Sigmoid colon (tissue), 7 donors: Measurements from ENCODE around the gene SLC16A3. TPM values are rescaled to one million over a fixed set of nuclear protein-coding genes. Genes with fewer than 3 reads are reported as not detected.

Source experiments
- DNase-seq: peaks from one replicate; pipeline ENCODE4 v3.0.0-alpha.2; 2019
- H3K27ac ChIP-seq, 4 donors: fragments of 200-600 bp; sonication (generic); one replicate each; pipeline ENCODE4 v1.5.1; 2016 to 2019; ENCODE audit warnings: mild to moderate bottlenecking in 1 of 4
- H3K27me3 ChIP-seq, 3 donors: fragments of 200-600 bp; sonication (generic); one replicate each; pipeline ENCODE4 v1.5.1; 2019; ENCODE audit warnings: mild to moderate bottlenecking in 1 of 3
- H3K36me3 ChIP-seq, 4 donors: fragments of 200-600 bp; sonication (generic); one replicate each; pipeline ENCODE4 v1.5.1; 2016 to 2019
- H3K4me1 ChIP-seq, 4 donors: fragments of 200-600 bp; sonication (generic); one replicate each; pipeline ENCODE4 v1.5.1; 2017 to 2019
- H3K4me3 ChIP-seq, 4 donors: fragments of 200-600 bp; sonication (generic); one replicate each; pipeline ENCODE4 v1.5.1; 2017 to 2019; ENCODE audit warnings: mild to moderate bottlenecking in 2 of 4, moderate library complexity in 1 of 4
- H3K9me3 ChIP-seq, 4 donors: fragments of 200-600 bp in 3 of 4; sonication (generic) in 3 of 4; one replicate each; pipeline versions ENCODE4 v1.5.1 to v1.6.1; 2013 to 2019
- EP300 ChIP-seq, 4 donors: sonication (generic); formaldehyde crosslinking; IDR thresholded peaks; one replicate each; pipeline ENCODE4 v1.6.1; 2017; ENCODE audit warnings: antibody characterized with exemption in 4 of 4
- POLR2A ChIP-seq, 2 donors: fragments of 450-650 bp; IDR thresholded peaks; one replicate each; pipeline ENCODE4 v1.6.1; 2016; ENCODE audit warnings: antibody characterized with exemption in 2 of 2, mild to moderate bottlenecking in 2 of 2, moderate library complexity in 2 of 2
- POLR2AphosphoS5 ChIP-seq, 4 donors: sonication (generic); formaldehyde crosslinking; IDR thresholded peaks; one replicate each; pipeline ENCODE4 v1.6.1; 2017; ENCODE audit warnings: antibody characterized with exemption in 4 of 4
- WGBS, 2 donors: extraction: QIAGEN DNeasy Blood & Tissue Kit; methylation state at CpG; one replicate each; pipeline ENCODE4 v1.1.7; 2013; 5-methylcytosine and 5-hydroxymethylcytosine counted together
- intact Hi-C: fragments of 100-400 bp; cut with DNase I; formaldehyde crosslinking; loops from one replicate; pipeline ENCODE4 v1.15.1; 2023
- polyA plus RNA-seq, 3 donors: library from polyadenylated mRNA; stranded (reverse); fragments of 200-250 nt; gene quantifications; one replicate each; pipeline ENCODE4 v1.2.3, GENCODE V29; 2013
- total RNA-seq, 4 donors: library from RNA; depleted of rRNA; stranded (reverse); fragments of >200 nt; gene quantifications; one replicate each; pipeline ENCODE4 v1.1.0, GENCODE V29; 2016
- TF ChIP-seq, protein P1 (sequence below), 4 experiments: fragments of 450-650 bp in 3 of 4; fragments of 200-600 bp in 1 of 4; IDR thresholded peaks; one replicate each; pipeline ENCODE4 v1.5.1; 2016 to 2019; ENCODE audit warnings: antibody characterized with exemption in 4 of 4, mild to moderate bottlenecking in 3 of 4, moderate library complexity in 2 of 4
- donor health status: healthy with polysubstance abuse.
- donor health status: Bipolar disorder and iron deficiency.
- donor health status: healthy.

The SLC16A3 gene
- 10 to 100 TPM in 3 of 4 donors, 1 to 10 TPM in 1; 9.6 to 19.7 (median 11.6) TPM for total RNA-seq
- 100 to 1,000 TPM in 1 of 3 donors, 10 to 100 TPM in 2; 10.8 to 140 (median 37.9) TPM for polyA plus RNA-seq

DNA sequence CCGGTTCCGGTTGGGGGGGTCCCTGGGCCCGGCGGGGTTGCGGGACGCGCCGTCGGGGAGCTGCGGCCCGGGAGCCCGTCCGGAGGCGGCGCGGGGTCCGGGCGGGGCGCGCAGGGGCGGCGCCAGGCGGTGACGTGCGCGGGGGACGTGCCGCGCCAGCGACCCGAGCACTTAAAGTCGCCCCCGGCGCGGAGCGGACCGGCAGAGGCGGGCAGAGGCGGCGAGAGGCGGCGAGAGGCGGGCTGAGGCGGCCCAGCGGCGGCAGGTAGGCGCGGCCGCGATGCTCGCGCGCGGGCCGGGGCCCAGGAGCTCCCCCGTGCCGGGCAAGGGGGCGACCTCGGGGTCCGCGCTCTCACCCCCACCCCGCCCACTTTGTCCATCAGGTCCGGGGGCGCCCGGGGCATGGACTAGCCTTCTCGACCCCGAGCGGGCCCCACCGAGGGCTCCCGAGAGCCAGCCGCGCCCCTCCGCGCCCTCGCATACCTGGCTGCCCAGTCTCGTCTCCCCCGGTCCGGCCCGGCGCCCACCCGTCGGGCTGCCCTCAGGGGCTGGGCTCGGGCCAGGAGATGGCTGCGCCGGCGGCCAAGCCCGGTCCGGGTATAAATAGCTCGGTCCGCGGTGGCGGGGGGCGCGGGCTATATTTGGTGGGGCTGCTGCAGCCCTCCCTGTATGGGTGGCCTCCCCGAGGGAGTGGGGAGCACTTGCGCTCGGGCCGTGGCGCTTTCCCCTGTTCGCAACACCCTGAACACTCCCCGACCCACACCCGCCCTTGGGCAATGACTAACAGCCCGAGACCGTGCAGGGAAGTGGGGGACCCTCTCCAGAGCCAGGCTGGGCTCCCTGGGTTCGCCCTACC lies at the start of gene SLC16A3:
SLC16A3 (plus strand) TSS at position 201 of the 856 bp plus-strand sequence. CDS start 6,967 bp downstream, outside the sequence.
- Histone ChIP-seq H3K36me3 (no peaks in the 10 kb centered on the region), H3K4me3 (peak within 1 kb of the TSS; percentile 32 to 81 (median 64)), H3K4me1 (peaks cover 0 to 49% (median 40%) of the 10 kb centered on the region in 4 donors), H3K9me3 (no peaks in the 10 kb centered on the region), H3K27me3 (peaks cover 5 to 19% (median 16%) of the 10 kb centered on the region in 3 donors), H3K27ac (peak within 1 kb of the TSS; percentile 87 to 94 (median 90))
- peak; percentile 83 for DNase-seq
- intact Hi-C loops: no loop called here
- WGBS, 2 donors: 3 to 5% methylated on average over 105 of the region's 105 CpGs
- TF ChIP-seq, protein P1, sequence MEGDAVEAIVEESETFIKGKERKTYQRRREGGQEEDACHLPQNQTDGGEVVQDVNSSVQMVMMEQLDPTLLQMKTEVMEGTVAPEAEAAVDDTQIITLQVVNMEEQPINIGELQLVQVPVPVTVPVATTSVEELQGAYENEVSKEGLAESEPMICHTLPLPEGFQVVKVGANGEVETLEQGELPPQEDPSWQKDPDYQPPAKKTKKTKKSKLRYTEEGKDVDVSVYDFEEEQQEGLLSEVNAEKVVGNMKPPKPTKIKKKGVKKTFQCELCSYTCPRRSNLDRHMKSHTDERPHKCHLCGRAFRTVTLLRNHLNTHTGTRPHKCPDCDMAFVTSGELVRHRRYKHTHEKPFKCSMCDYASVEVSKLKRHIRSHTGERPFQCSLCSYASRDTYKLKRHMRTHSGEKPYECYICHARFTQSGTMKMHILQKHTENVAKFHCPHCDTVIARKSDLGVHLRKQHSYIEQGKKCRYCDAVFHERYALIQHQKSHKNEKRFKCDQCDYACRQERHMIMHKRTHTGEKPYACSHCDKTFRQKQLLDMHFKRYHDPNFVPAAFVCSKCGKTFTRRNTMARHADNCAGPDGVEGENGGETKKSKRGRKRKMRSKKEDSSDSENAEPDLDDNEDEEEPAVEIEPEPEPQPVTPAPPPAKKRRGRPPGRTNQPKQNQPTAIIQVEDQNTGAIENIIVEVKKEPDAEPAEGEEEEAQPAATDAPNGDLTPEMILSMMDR (IDR thresholded peaks at IDR 0.05): no peak
- no peak for TF ChIP-seq POLR2A (IDR thresholded peaks at IDR 0.05)
- no peak for TF ChIP-seq EP300 (IDR thresholded peaks at IDR 0.05)
- TF ChIP-seq POLR2AphosphoS5 (IDR thresholded peaks at IDR 0.05): peak in 2 of 4 donors; percentile 62 to 71

DNA sequence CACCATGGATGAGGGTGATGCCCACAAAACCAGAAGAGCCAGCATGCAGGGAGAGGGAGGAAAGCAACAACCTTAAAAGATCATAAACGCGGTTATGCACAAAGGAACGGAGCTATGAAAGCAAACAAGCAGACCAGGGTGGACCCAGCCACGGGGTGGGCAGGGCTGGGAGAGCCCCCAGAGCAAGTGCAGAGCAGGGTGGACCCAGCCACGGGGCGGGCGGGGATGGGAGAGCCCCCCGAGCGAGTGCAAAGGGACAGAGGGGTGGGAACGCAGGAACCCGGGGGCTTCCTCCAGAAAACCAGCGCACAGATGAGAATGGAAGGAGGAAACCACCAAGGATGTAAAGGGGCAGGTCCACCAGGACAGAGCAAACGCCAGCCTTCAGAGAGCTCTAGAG lies 49.4 kb upstream of the SLC16A3 start:
- WGBS, 2 donors: 92% methylated on average over 13 of the region's 13 CpGs
- Histone ChIP-seq H3K27ac (no peak overlapping the region), H3K4me1 (no peaks in the 10 kb centered on the region), H3K9me3 (no peaks in the 10 kb centered on the region), H3K4me3 (no peak overlapping the region), H3K27me3 (no peaks in the 10 kb centered on the region), H3K36me3 (peaks cover under 1 to 47% (median 11%) of the 10 kb centered on the region in 4 donors)
- intact Hi-C loops: no loop called here
- TF ChIP-seq, protein P1 (IDR thresholded peaks at IDR 0.05): no peak
- TF ChIP-seq POLR2AphosphoS5 (IDR thresholded peaks at IDR 0.05) (no peak), POLR2A (IDR thresholded peaks at IDR 0.05) (no peak), EP300 (IDR thresholded peaks at IDR 0.05) (no peak)
- DNase-seq: no peak

DNA sequence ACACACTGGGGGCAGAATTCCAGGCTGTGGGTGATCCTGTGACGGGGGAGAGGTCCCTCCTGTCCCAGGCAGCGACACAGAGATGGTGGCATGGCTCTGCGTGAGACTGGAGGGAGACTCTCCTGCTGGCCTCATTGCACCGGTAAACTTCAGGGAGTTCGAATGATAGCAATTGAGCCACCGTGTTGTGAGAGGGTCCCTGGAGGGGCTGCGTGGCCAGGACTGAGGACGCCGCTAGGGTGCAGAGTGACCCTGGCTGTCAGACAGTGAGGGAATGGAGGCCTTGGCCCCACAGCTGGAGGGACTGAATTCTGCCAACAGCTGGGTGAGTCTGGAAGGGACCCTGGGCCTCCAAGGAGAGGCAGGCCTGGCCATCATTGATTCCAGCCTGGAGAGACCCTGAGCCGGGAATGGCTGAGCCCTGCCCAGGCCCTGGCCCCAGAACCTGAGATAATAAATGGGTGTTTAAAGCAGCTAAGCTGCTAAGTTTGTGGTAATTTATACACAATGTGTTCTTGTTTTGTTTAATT lies 48.8 kb upstream of the SLC16A3 start:
- H3K36me3 ChIP-seq: peaks cover 7 to 47% (median 11%) of the 10 kb centered on the region in 4 donors
- no peak overlapping the region for H3K27ac ChIP-seq
- H3K4me1 ChIP-seq: no peaks in the 10 kb centered on the region
- H3K27me3 ChIP-seq: no peaks in the 10 kb centered on the region
- 93 to 96% methylated on average over 10 of the region's 10 CpGs for WGBS, 2 donors
- intact Hi-C loops: no loop called here
- H3K9me3 ChIP-seq: no peaks in the 10 kb centered on the region
- no peak for TF ChIP-seq EP300 (IDR thresholded peaks at IDR 0.05)
- TF ChIP-seq POLR2A (IDR thresholded peaks at IDR 0.05): no peak
- TF ChIP-seq, protein P1 (IDR thresholded peaks at IDR 0.05): no peak
- no peak for TF ChIP-seq POLR2AphosphoS5 (IDR thresholded peaks at IDR 0.05)
- H3K4me3 ChIP-seq: no peak overlapping the region
- DNase-seq: no peak

DNA sequence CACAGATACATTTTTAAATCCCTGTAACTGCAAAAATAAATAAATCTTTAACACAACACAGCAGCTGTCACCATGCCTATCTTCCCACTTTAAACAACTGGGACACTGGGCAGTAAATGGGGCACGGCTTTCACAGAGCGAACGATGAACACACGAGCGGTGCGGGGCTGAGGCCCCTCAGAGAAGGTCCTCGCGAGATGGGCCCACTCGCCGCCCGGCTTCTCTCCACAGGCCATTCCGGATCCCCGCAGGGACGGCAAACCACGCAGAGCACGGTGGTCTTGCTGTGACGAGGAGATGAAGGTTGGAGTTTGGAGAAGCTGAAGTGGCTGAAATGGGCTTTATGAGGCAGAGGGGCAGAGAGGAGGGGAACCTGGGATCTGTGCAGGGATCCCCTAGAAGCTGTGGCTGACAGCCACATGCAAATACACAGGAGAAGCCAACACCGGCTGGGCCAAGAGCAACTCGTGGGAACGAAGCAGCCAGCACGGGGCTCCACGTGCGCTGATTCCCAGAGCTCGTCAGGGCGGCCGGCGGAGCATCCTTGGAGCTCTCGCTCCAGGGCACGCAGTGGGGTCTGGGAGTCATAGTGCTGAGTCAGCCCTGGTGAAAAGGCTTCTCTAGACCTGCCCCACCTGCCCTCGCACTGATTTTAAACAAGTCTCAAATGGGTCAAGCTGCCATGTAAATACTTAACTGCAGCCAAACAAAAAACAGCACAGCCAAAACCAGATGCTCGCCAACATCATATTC lies 47.9 kb upstream of the SLC16A3 start:
- Histone ChIP-seq H3K27ac (no peak overlapping the region), H3K27me3 (no peaks in the 10 kb centered on the region), H3K4me3 (no peak overlapping the region), H3K9me3 (no peaks in the 10 kb centered on the region), H3K4me1 (no peaks in the 10 kb centered on the region), H3K36me3 (peaks cover 7 to 44% (median 11%) of the 10 kb centered on the region in 4 donors)
- intact Hi-C loops: no loop called here
- no peak for TF ChIP-seq POLR2AphosphoS5 (IDR thresholded peaks at IDR 0.05)
- TF ChIP-seq EP300 (IDR thresholded peaks at IDR 0.05): no peak
- no peak for TF ChIP-seq POLR2A (IDR thresholded peaks at IDR 0.05)
- TF ChIP-seq, protein P1 (IDR thresholded peaks at IDR 0.05): no peak
- WGBS, 2 donors: 95 to 97% methylated on average over 31 of the region's 31 CpGs
- peak; percentile 77 for DNase-seq
